ENCODE data around the gene PVALEF. TPM values are rescaled to one million over a fixed set of nuclear protein-coding genes. Genes with fewer than 3 reads are reported as not detected.

Gene PVALEF
- total RNA-seq, 4 donors from 2014 or later = not detected

DNA sequence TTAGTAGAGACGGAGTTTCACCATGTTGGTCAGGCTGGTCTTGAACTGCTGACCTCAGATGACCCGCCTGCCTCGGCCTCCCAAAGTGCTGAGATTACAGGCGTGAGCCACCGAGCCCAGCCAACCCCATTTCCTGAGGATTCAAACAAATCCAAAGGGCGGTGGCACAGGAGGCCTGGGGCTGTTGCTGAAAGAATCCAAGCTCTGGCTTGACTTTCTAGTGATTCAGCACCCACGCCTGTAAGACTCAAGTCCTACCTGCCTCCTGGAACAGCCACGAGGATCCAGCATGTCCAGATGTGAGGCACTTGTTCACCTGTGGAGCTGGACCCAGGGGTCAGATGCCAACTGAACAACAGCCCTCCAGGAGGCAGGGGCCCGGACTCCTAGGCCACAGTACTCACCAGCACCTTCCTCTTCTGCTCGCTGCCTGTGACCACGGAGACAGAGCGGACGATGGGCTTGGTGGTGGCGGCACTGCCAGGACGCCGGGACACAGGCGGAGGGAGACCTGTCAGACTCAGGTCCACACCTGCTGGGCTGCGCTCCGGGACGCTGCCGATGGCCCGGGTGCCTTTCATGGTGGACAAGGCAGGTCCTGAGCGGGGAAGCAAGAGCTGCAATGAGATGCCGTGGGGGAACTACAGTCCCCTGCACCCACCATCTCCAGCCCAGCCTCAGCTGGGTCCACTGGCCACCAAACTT, 54.3 kb downstream of the PVALEF start:
- no peaks in the 10 kb centered on the region for H3K9me3 ChIP-seq
- H3K4me3 ChIP-seq = no peak overlapping the region
- H3K4me1 ChIP-seq = peaks cover 5 to 27% (median 17%) of the 10 kb centered on the region in 3 donors
- TF ChIP-seq POLR2A (IDR thresholded peaks at IDR 0.05) (no peak), EP300 (IDR thresholded peaks at IDR 0.05) (no peak), POLR2AphosphoS5 (IDR thresholded peaks at IDR 0.05) (no peak)
- TF ChIP-seq, protein P1, sequence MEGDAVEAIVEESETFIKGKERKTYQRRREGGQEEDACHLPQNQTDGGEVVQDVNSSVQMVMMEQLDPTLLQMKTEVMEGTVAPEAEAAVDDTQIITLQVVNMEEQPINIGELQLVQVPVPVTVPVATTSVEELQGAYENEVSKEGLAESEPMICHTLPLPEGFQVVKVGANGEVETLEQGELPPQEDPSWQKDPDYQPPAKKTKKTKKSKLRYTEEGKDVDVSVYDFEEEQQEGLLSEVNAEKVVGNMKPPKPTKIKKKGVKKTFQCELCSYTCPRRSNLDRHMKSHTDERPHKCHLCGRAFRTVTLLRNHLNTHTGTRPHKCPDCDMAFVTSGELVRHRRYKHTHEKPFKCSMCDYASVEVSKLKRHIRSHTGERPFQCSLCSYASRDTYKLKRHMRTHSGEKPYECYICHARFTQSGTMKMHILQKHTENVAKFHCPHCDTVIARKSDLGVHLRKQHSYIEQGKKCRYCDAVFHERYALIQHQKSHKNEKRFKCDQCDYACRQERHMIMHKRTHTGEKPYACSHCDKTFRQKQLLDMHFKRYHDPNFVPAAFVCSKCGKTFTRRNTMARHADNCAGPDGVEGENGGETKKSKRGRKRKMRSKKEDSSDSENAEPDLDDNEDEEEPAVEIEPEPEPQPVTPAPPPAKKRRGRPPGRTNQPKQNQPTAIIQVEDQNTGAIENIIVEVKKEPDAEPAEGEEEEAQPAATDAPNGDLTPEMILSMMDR (IDR thresholded peaks at IDR 0.05) = no peak
- H3K27me3 ChIP-seq = no peaks in the 10 kb centered on the region
- no peak overlapping the region for H3K27ac ChIP-seq
- ATAC-seq = no peak
- H3K36me3 ChIP-seq = peaks cover 0 to 34% of the 10 kb centered on the region in 2 donors
- WGBS, 2 donors (ENCODE audit: low coverage in 1 of 2) = no CpG with 5 or more reads among the region's 24 CpGs

DNA sequence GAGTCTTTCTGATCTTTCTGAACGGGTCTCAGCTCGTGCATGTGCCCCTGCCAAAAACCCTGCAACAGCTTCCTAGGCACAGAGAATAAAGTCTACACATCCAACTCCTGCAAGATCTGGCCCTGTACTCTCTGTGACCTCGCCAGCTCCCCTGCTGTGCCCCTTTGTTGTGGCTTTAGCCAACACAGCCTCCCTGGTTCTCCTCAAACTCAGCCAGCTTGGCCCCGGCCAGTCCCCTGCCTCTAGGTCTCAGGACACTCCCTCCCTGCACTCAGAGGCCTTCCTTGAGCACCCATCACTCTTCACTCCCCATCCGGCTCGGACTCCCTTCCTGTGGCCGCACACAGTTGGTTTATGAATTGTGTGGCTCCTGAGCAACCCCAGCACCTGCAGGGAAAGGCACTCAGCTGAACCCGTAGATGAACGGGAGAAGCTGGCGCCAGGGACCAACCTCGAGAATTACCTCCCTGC, 56.1 kb downstream of the PVALEF start:
- TF ChIP-seq POLR2A (IDR thresholded peaks at IDR 0.05) (no peak), EP300 (IDR thresholded peaks at IDR 0.05) (no peak), POLR2AphosphoS5 (IDR thresholded peaks at IDR 0.05) (no peak)
- TF ChIP-seq, protein P1 (IDR thresholded peaks at IDR 0.05) = no peak
- Histone ChIP-seq H3K4me3 (peak overlapping the region in 1 of 2 donors; percentile 82), H3K36me3 (peaks cover 0 to 30% of the 10 kb centered on the region in 2 donors), H3K9me3 (no peaks in the 10 kb centered on the region), H3K4me1 (peaks cover 5 to 27% (median 17%) of the 10 kb centered on the region in 3 donors), H3K27me3 (no peaks in the 10 kb centered on the region), H3K27ac (no peak overlapping the region)
- WGBS, 2 donors (ENCODE audit: low coverage in 1 of 2) = 86% methylated on average over 4 of the region's 11 CpGs; no CpG with 5 or more reads in 1 of the 2 donors
- ATAC-seq = no peak

DNA sequence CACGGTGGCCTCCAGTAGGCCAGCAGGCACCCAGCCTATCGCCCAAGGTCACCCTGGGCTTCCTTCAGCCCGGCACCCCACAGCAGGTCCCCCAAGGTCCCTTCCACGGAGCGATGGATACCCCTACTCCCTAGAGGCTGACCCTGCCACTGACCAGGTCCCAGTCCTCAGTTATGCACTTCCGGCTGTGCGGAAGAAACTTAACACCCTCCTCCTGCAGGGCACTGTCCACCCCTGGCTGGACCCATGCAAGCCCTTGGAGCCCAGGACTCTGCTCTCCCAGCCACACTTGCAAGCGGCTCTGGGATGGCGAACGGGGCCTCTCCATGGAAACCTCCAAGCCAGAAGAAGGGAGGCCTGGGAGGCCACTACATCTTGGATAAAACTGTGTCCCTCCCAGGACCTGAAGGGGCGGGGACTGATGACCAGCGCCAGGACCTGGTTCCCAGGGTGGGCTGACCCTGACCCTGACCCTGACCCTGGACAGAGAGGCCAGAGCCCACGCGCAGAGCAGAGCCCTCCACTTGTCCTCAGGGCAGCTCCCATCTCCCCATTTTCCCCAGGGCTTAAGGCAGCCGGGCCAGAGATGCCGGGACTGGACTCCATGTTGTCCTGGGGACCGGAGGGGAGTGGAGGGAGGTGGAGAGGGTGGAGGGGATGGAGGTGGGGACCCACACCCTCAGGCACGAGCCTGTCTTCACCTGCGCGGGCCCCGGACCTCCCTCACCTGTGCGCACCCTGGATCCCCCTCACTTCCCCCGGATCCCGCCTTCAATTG, 56.7 kb downstream of the PVALEF start:
- Histone ChIP-seq H3K27me3 (no peaks in the 10 kb centered on the region), H3K9me3 (peaks cover 0 to under 1% (median 0%) of the 10 kb centered on the region in 3 donors), H3K4me1 (peaks cover 5 to 27% (median 17%) of the 10 kb centered on the region in 3 donors), H3K4me3 (peak overlapping the region; percentile 50 to 82), H3K27ac (peak overlapping the region in 3 of 4 donors; percentile 41 to 76 (median 41)), H3K36me3 (peaks cover 0 to 24% of the 10 kb centered on the region in 2 donors)
- no peak for ATAC-seq
- WGBS, 2 donors (ENCODE audit: low coverage in 1 of 2) = no CpG with 5 or more reads among the region's 24 CpGs
- no peak for TF ChIP-seq POLR2AphosphoS5 (IDR thresholded peaks at IDR 0.05)
- TF ChIP-seq POLR2A (IDR thresholded peaks at IDR 0.05) = no peak
- TF ChIP-seq, protein P1 (IDR thresholded peaks at IDR 0.05) = no peak
- no peak for TF ChIP-seq EP300 (IDR thresholded peaks at IDR 0.05)

DNA sequence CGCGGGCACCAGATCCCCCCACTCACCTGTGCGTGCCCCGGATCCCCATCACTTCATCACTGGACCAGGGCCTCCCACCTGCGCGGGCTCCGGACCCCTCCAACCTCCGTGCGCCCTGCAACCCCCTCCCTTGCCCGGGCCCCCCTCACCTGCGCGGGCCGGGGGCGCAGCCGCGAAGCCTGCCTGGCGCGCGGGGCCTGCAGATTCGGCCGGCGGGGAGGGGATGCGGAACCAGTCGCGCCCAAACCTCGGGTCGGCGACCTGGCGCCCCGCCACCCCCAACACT, 57.3 kb downstream of the PVALEF start:
- peak overlapping the region in 3 of 4 donors; percentile 41 to 76 (median 41) for H3K27ac ChIP-seq
- ATAC-seq = no peak
- peaks cover 5 to 27% (median 17%) of the 10 kb centered on the region in 3 donors for H3K4me1 ChIP-seq
- peak overlapping the region; percentile 50 to 82 for H3K4me3 ChIP-seq
- H3K36me3 ChIP-seq = peaks cover 0 to 20% of the 10 kb centered on the region in 2 donors
- peaks cover 0 to 3% (median 0%) of the 10 kb centered on the region in 3 donors for H3K9me3 ChIP-seq
- 0% methylated on average over 4 of the region's 30 CpGs; no CpG with 5 or more reads in 1 of the 2 donors for whole genome bisulfite sequencing, 2 donors (ENCODE audit: low coverage in 1 of 2)
- H3K27me3 ChIP-seq = no peaks in the 10 kb centered on the region
- TF ChIP-seq, protein P1 (IDR thresholded peaks at IDR 0.05) = no peak
- TF ChIP-seq EP300 (IDR thresholded peaks at IDR 0.05) = no peak
- no peak for TF ChIP-seq POLR2AphosphoS5 (IDR thresholded peaks at IDR 0.05)
- TF ChIP-seq POLR2A (IDR thresholded peaks at IDR 0.05) = peak in 1 of 2 donors; percentile 13

All from gastroesophageal sphincter (tissue), 4 donors.